H9 (cell line): Measurements from ENCODE around the gene ZDHHC9. TPM values are rescaled to one million over a fixed set of nuclear protein-coding genes. Genes with fewer than 3 reads are reported as not detected.

Experiments
- DNase-seq: peaks from one replicate; pipeline ENCODE4 v3.0.0-alpha.2; 2017
- H2AFZ ChIP-seq: one replicate; pipeline ENCODE4 v1.6.1; 2013; ENCODE audit warnings: mild to moderate bottlenecking, low read length, control low read depth, moderate library complexity
- H2AK5ac ChIP-seq: 2 replicates; pipeline ENCODE4 v1.6.1; 2013; ENCODE audit warnings: low read length, control low read depth, mixed read lengths; ENCODE audit not compliant: insufficient read length
- H2BK120ac ChIP-seq: one replicate; pipeline ENCODE4 v1.6.1; 2013; ENCODE audit warnings: low read depth, mild to moderate bottlenecking, low read length, control low read depth, inconsistent platforms; ENCODE audit not compliant: poor library complexity, severe bottlenecking
- H2BK12ac ChIP-seq: 2 replicates; pipeline ENCODE4 v1.6.1; 2013; ENCODE audit warnings: low read length, control low read depth, mixed read lengths, low read depth; ENCODE audit not compliant: insufficient read length
- H2BK15ac ChIP-seq: 2 replicates; pipeline ENCODE4 v1.6.1; 2013; ENCODE audit warnings: low read depth, low read length, control low read depth
- H2BK20ac ChIP-seq: one replicate; pipeline ENCODE4 v1.6.1; 2013; ENCODE audit warnings: low read depth, mild to moderate bottlenecking, low read length, control low read depth, inconsistent platforms; ENCODE audit not compliant: poor library complexity, severe bottlenecking
- H2BK5ac ChIP-seq: 2 replicates; pipeline ENCODE4 v1.6.1; 2013; ENCODE audit warnings: low read length, control low read depth, mixed read lengths; ENCODE audit not compliant: insufficient read length
- H3K14ac ChIP-seq: 2 replicates; pipeline ENCODE4 v1.6.1; 2013; ENCODE audit warnings: low read length, control low read depth; ENCODE audit not compliant: insufficient read depth
- H3K18ac ChIP-seq: 2 replicates; pipeline ENCODE4 v1.6.1; 2013; ENCODE audit warnings: low read depth, mild to moderate bottlenecking, mixed read lengths, low read length, control low read depth; ENCODE audit not compliant: insufficient read length
- H3K23ac ChIP-seq: 2 replicates; pipeline ENCODE4 v1.6.1; 2013; ENCODE audit warnings: low read length, control low read depth, mixed read lengths, low read depth; ENCODE audit not compliant: insufficient read length
- H3K23me2 ChIP-seq: 2 replicates; pipeline ENCODE4 v1.6.1; 2013; ENCODE audit warnings: low read depth, mild to moderate bottlenecking, mixed read lengths, low read length, control low read depth; ENCODE audit not compliant: insufficient read length, poor library complexity, severe bottlenecking
- H3K27ac ChIP-seq: 2 replicates; pipeline ENCODE4 v1.5.1; 2013; ENCODE audit warnings: low read length, control low read depth, mixed read lengths, low read depth; ENCODE audit not compliant: insufficient read length
- H3K27me3 ChIP-seq: 2 replicates; pipeline ENCODE4 v1.6.1; 2013; ENCODE audit warnings: low read length, control low read depth, inconsistent platforms; ENCODE audit not compliant: insufficient read depth
- H3K4ac ChIP-seq: 2 replicates; pipeline ENCODE4 v1.6.1; 2013; ENCODE audit warnings: low read depth, mild to moderate bottlenecking, control low read depth, inconsistent platforms, low read length, moderate library complexity
- H3K4me1 ChIP-seq: 2 replicates; pipeline ENCODE4 v1.6.1; 2013; ENCODE audit warnings: low read length, control low read depth, inconsistent platforms; ENCODE audit not compliant: insufficient read depth
- H3K4me2 ChIP-seq: 2 replicates; pipeline ENCODE4 v1.6.1; 2013; ENCODE audit warnings: low read length, control low read depth, mixed read lengths; ENCODE audit not compliant: insufficient read length, insufficient read depth
- H3K56ac ChIP-seq: 2 replicates; pipeline ENCODE4 v1.6.1; 2013; ENCODE audit warnings: low read depth, mild to moderate bottlenecking, mixed read lengths, low read length, control low read depth; ENCODE audit not compliant: insufficient read length
- H3K79me1 ChIP-seq: 2 replicates; pipeline ENCODE4 v1.6.1; 2013; ENCODE audit warnings: low read depth, mild to moderate bottlenecking, moderate library complexity, low read length, control low read depth, inconsistent platforms; ENCODE audit not compliant: insufficient read depth, poor library complexity, severe bottlenecking
- H3K79me2 ChIP-seq: 2 replicates; pipeline ENCODE4 v1.6.1; 2013; ENCODE audit warnings: low read length, control low read depth, inconsistent platforms; ENCODE audit not compliant: insufficient read depth
- H3K9ac ChIP-seq: 2 replicates; pipeline ENCODE4 v1.6.1; 2013; ENCODE audit warnings: low read length, control low read depth, mixed read lengths; ENCODE audit not compliant: insufficient read length; ENCODE audit errors: extremely low read depth
- H3K9me3 ChIP-seq: one replicate; pipeline ENCODE4 v1.6.1; 2013; ENCODE audit warnings: low read depth, low read length, inconsistent platforms; ENCODE audit not compliant: control insufficient read depth
- H3T11ph ChIP-seq: one replicate; pipeline ENCODE4 v1.6.1; 2013; ENCODE audit warnings: mild to moderate bottlenecking, low read length, control low read depth, inconsistent platforms
- H4K20me1 ChIP-seq: one replicate; pipeline ENCODE4 v1.6.1; 2013; ENCODE audit not compliant: control insufficient read depth, insufficient read length, insufficient read depth
- H4K5ac ChIP-seq: 2 replicates; pipeline ENCODE4 v1.6.1; 2013; ENCODE audit warnings: low read depth, mild to moderate bottlenecking, mixed read lengths, low read length, control low read depth; ENCODE audit not compliant: insufficient read length
- H4K8ac ChIP-seq: replicated peaks from 2 replicates; pipeline ENCODE4 v1.6.1; 2013; ENCODE audit warnings: low read length, control low read depth, mixed read lengths, low read depth; ENCODE audit not compliant: insufficient read length
- H4K91ac ChIP-seq: 2 replicates; pipeline ENCODE4 v1.6.1; 2013; ENCODE audit warnings: low read depth, mild to moderate bottlenecking, moderate library complexity, mixed read lengths, low read length, control low read depth; ENCODE audit not compliant: insufficient read length
- H3K27ac Mint-ChIP-seq, 3 experiments: 2 replicates in 2 of 3; 3 replicates in 1 of 3; pipeline ENCODE4 v1.8.0; 2020 to 2021; ENCODE audit warnings: mixed read lengths in 3 of 3, mild to moderate bottlenecking in 1 of 3, moderate library complexity in 1 of 3
- H3K27me3 Mint-ChIP-seq: 2 replicates; pipeline ENCODE4 v1.8.0; 2021; ENCODE audit warnings: low read depth, mild to moderate bottlenecking, moderate library complexity, mixed read lengths
- H3K36me3 Mint-ChIP-seq, 3 experiments: 2 replicates in 2 of 3; 3 replicates in 1 of 3; pipeline ENCODE4 v1.8.0; 2020 to 2021; ENCODE audit warnings: low read depth in 3 of 3, mixed read lengths in 3 of 3; ENCODE audit not compliant: insufficient read depth in 1 of 3
- H3K4me1 Mint-ChIP-seq, 2 experiments: 2 replicates each; pipeline ENCODE4 v1.8.0; 2020; ENCODE audit warnings: mixed read lengths in 2 of 2
- H3K4me3 Mint-ChIP-seq, 2 experiments: 2 replicates in 1 of 2; 3 replicates in 1 of 2; pipeline ENCODE4 v1.8.0; 2020 to 2021; ENCODE audit warnings: mild to moderate bottlenecking in 2 of 2, mixed read lengths in 2 of 2, moderate library complexity in 1 of 2
- H3K9me3 Mint-ChIP-seq, 2 experiments: 2 replicates in 1 of 2; 3 replicates in 1 of 2; pipeline ENCODE4 v1.8.0; 2020; ENCODE audit warnings: mild to moderate bottlenecking in 2 of 2, mixed read lengths in 2 of 2, moderate library complexity in 1 of 2
- CTCF ChIP-seq: fragments of 200-600 bp; sonication (generic); conservative IDR thresholded peaks from 3 replicates; pipeline ENCODE4 v1.8.0; 2021; ENCODE audit warnings: antibody characterized with exemption, mild to moderate bottlenecking
- WGBS: extraction: QIAGEN DNeasy Blood & Tissue Kit; methylation state at CpG from one replicate; pipeline ENCODE4 v1.1.7; 2013; ENCODE audit warnings: missing lambda C conversion rate, low lambda C conversion rate, mixed read lengths; ENCODE audit not compliant: insufficient read length; ENCODE audit errors: extremely low coverage; 5-methylcytosine and 5-hydroxymethylcytosine counted together
- total RNA-seq: library from RNA; stranded (reverse); gene quantifications from 2 replicates; pipeline ENCODE4 v1.2.1, GENCODE V29; 2021

ZDHHC9 gene
- total RNA-seq, 1 experiment from 2014 or later, result 21.0 TPM

GRCh38 chrX:129754056-129755024, 89.3 kb downstream of the ZDHHC9 start:
- Histone ChIP-seq H3K4ac (no peak overlapping the region), H3T11ph (no peak overlapping the region), H2BK15ac (no peak overlapping the region), H2AFZ (no peak overlapping the region), H2BK5ac (no peak overlapping the region), H4K8ac (no peak overlapping the region), H3K9ac (no peak overlapping the region), H3K23ac (no peak overlapping the region), H4K5ac (peak overlapping the region; percentile 12), H4K20me1 (no peaks in the 10 kb centered on the region), H2AK5ac (no peak overlapping the region), H3K79me2 (no peaks in the 10 kb centered on the region), H3K18ac (no peak overlapping the region), H4K91ac (no peak overlapping the region), H2BK12ac (no peak overlapping the region), H3K27me3 (no peaks in the 10 kb centered on the region), H3K4me2 (no peak overlapping the region), H3K14ac (no peak overlapping the region), H3K9me3 (peaks cover 15% of the 10 kb centered on the region), H3K23me2 (peaks cover 4% of the 10 kb centered on the region), H2BK120ac (no peak overlapping the region), H2BK20ac (no peak overlapping the region), H3K27ac (no peak overlapping the region), H3K79me1 (no peaks in the 10 kb centered on the region), H3K4me1 (no peaks in the 10 kb centered on the region), H3K56ac (no peak overlapping the region)
- H3K4me3 Mint-ChIP-seq, result no peak overlapping the region
- peak; percentile 62 for DNase-seq
- H3K36me3 Mint-ChIP-seq, result peaks cover 0 to 3% (median 0%) of the 10 kb centered on the region in 3 experiments; a peak in 3 of 7 replicates
- no CpG with 5 or more reads among the region's 22 CpGs for WGBS
- TF ChIP-seq CTCF, result peak; percentile 75
- peaks cover 7% of the 10 kb centered on the region for H3K27me3 Mint-ChIP-seq
- peaks cover 0 to 74% of the 10 kb centered on the region in 2 experiments; a peak in 2 of 5 replicates for H3K9me3 Mint-ChIP-seq
- peaks cover 5 to 15% of the 10 kb centered on the region in 2 experiments for H3K4me1 Mint-ChIP-seq
- H3K27ac Mint-ChIP-seq, result no peak overlapping the region

Other genes with a start within 250 kb of the ZDHHC9 start
- 0.18 and 0.24 TPM in 2 replicates for gene APLN, start 188.9 kb downstream of the ZDHHC9 start, total RNA-seq
- 0.11 TPM in 1 of 2 replicates, not detected in the other for gene XPNPEP2, start 104.9 kb downstream of the ZDHHC9 start, total RNA-seq
- gene SASH3, start 63.9 kb downstream of the ZDHHC9 start, total RNA-seq, result not detected in 2 replicates
- gene UTP14A, start 62.3 kb upstream of the ZDHHC9 start, total RNA-seq, result 37.0 and 39.0 TPM in 2 replicates
- gene BCORL1, start 138.7 kb upstream of the ZDHHC9 start, total RNA-seq, result 6.1 TPM in 2 replicates